22Rv1 (cell line): ENCODE data around the gene SUMO2.

Experiments used
- ZFX ChIP-seq: fragments of 450-650 bp; IDR thresholded peaks from 2 replicates; pipeline ENCODE4 v1.6.1; 2017; ENCODE audit warnings: antibody characterized with exemption, borderline replicate concordance
- TF ChIP-seq, protein P1 (sequence below): fragments of 450-650 bp; IDR thresholded peaks from 2 replicates; pipeline ENCODE4 v1.5.1; 2017; ENCODE audit warnings: mild to moderate bottlenecking

GRCh38 chr17:75231741-75232464 is 49.1 kb upstream of the SUMO2 start:
- TF ChIP-seq, protein P1, sequence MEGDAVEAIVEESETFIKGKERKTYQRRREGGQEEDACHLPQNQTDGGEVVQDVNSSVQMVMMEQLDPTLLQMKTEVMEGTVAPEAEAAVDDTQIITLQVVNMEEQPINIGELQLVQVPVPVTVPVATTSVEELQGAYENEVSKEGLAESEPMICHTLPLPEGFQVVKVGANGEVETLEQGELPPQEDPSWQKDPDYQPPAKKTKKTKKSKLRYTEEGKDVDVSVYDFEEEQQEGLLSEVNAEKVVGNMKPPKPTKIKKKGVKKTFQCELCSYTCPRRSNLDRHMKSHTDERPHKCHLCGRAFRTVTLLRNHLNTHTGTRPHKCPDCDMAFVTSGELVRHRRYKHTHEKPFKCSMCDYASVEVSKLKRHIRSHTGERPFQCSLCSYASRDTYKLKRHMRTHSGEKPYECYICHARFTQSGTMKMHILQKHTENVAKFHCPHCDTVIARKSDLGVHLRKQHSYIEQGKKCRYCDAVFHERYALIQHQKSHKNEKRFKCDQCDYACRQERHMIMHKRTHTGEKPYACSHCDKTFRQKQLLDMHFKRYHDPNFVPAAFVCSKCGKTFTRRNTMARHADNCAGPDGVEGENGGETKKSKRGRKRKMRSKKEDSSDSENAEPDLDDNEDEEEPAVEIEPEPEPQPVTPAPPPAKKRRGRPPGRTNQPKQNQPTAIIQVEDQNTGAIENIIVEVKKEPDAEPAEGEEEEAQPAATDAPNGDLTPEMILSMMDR: no peak
- no peak for TF ChIP-seq ZFX
